ENCODE data around the gene SPPL2B.

SPPL2B gene

GRCh38 chr19:2356036-2356646, 27.7 kb downstream of the SPPL2B start:
- no peak for DNase-seq

DNA sequence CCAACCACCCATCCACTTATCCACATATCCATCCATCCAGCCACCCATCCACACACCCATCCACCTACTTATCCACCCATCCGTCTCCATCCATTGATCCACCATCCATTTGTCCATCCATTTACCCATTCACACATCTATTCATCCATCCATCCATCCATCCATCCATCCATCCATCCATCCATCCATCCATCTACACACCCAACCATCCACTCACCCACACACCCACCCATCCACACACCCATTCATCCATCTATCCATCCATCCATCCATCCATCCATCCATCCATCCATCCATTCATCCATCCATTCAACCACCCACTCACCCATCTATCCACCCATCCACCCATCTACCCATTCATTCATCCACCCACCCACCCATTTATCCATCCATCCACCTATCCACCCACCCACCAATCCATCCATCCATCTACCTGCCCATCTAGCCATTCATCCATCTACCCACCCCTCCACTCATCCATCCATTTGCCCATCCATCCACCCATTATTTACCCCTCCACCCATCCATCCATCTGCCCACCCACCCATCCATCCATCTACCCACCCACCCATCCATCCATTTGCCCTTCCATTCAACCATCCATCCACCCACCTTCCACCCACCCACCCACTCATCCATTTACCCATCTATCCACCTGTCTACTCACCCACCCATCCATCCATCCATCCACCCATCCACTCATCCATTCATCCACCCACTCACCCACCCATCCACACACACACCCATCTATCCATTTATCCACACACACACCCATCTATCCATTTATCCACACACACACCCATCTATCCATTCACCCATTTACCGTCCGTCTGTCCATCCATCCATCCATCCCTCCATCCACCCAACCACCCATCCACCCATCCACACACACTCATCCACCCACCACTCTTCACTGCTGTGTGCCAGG, 29.1 kb downstream of the SPPL2B start:
- DNase-seq = no peak

GRCh38 chr19:2358548-2359173, 30.2 kb downstream of the SPPL2B start:
- no peak for DNase-seq

DNA sequence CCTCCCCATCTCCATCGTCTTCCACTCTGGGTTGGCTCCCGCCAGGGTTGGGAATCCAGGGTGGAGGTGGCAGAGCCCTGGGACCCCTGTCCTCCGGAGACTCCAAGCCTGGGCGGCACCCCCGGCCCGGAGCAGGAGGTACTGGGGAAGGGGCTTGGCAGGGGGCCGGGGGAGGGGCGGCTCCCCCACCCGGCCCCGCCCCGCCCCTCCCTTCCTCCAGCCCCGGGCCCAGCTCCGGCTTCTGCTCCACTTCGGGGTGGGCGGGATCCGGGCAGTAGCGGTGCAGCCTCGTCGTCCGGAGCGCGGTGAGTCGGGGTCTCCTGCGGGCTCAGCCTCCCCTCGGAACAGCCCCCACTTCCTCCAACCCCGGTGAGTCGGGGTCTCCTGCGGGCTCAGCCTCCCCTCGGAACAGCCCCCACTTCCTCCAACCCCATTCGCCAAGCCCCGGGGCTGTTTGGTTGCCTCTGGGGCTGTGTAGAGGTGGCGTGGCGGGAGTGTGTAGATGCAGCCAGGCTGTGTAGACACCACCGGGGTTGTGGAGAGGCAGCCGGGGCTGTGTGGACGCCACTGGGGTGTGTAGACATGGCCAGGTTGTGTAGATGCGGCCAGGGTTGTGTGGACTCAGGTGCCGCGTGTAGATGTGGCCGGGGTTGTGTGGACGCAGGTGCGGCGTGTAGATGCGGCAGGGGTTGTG, 31.7 kb downstream of the SPPL2B start, which contains the start of gene TMPRSS9:
TSS of gene TMPRSS9 (plus strand) at position 274 of the 694 bp plus-strand sequence. CDS start 29,521 bp downstream, outside the sequence.
- no peak for DNase-seq

DNA sequence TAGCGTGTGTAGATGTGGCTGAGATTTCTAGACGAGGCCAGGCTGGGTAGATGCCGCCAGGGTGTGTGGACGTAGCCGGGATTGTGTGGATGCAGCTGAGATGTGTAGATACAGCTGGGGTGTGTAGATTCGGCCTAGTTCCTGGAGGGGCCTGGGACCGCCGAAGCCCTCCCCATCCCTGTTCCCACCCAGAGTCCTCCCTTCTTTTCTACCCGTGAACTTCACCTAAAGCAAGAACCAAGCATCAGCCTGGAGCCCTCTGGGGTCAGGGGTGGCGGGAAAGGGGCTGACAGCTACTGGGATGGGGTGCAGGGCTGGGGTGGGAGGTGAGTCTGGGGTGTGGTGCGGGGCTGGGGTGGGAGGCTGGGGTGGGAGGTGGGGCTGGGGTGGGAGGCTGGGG, 32.3 kb downstream of the SPPL2B start:
- DNase-seq = no peak

DNA sequence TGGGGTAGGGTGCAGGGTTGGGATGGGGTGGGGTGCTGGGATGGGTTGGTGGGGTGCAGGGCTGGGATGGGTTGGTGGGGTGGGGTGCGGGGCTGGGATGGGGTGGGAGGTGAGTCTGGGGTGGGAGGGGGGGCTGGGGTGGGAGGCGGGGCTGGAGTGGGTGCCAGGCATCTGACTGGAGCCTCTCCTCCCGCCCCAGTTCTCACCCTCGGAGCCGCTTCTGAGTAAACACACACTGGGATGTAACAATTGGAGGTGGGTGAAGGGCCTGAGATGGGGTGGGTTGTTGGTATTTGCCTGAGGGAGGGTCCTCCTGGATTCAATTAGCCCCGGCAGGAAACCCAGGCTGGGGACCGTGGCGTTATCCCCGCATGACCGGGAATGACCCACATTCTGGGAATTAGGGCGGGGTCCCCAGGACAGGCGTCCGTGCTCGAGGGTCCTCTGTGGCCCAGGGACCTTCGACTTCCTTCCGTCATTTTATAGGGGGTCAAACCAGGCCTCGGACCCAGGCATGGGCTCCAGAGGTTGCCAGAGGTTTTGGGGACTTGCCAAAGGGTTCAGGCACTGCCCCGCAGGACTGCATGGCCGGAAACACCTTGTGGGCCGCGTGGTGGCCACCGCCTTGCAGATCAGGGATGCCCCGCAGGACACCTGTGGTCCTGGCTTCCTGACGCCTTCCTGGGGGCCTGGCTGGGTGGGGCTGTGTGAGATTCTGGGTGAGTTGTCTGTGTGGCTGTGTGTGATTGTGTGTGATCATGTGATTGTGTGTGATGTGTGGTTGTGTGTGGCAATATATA, 33.0 kb downstream of the SPPL2B start:
- DNase-seq = no peak

DNA sequence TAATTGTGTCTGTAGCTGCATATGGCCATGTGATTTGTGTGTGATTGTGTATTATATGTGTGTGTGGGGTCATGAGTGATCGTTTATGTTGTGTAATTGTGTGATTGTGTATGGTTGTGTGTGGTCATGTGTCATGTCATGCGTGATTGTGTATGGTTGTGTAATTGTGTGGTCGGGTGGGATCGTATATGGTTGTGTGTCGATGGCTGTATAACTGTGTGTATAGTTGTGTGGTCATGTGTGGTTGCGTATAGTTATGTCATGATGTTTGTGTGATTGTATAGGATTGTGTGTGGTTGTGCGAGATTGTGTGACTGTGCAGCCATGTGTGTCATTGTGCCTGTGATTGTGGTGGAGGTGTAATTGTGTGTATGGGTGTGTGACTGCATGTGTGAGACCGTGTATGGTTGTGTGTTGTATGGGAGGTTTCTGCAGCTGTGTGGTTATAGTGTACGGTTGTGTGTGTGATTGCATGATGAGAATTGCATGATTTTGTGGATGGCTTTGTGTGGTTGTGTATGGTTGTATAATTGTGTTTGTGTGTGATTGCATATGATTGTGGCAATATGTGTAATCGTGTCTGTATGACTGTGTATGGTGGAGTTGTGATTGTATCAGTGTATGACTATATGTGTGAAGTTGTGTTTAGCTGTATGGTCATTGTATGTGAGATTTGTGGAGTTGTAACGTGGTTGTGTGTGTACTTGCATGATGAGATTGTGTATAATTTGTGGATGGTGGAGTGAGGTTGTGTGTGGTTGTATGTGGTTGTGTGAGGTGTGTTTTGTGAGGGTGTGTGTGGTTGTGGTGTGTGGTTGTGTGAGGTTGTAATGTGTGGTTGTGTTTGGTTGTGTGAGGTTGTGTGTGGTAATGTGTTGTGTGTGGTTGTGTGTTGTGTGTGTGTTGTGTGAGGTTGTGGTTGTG, 33.8 kb downstream of the SPPL2B start:
- DNase-seq = no peak

- no peak for DNase-seq
These were observed 34.5 kb downstream of the SPPL2B start for GRCh38 chr19:2362970-2363300.

GRCh38 chr19:2363419-2363818, 34.9 kb downstream of the SPPL2B start:
- DNase-seq = no peak

GRCh38 chr19:2365201-2365970, 36.9 kb downstream of the SPPL2B start:
- no peak for DNase-seq

GRCh38 chr19:2371656-2372055, 43.2 kb downstream of the SPPL2B start:
- DNase-seq = no peak

DNA sequence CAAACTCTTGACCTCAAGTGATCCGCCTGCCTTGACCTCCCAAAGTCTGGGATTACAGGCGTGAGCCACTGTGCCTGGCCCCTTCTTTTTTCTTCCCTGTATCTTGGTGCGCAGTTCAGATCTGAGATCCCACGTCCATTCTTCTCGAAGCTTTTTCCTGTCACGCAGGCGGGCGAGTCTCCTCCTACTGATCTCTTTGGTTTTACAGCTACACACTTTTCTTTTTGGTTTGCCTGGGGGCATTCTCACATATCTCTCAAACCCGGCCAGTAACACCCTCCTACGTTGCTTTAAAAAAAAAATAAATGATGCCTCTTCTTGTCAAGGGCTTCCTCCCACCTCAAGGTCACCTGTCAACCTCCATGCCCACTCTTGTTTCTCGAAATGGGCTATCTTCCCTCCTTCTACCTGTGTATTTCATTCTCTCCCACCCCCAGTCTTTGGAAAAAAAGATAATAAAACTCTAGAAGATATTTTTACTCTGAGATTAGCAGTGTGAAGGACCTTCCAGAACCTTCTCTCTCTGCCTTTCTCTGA, 43.7 kb downstream of the SPPL2B start:
- DNase-seq = no peak

DNA sequence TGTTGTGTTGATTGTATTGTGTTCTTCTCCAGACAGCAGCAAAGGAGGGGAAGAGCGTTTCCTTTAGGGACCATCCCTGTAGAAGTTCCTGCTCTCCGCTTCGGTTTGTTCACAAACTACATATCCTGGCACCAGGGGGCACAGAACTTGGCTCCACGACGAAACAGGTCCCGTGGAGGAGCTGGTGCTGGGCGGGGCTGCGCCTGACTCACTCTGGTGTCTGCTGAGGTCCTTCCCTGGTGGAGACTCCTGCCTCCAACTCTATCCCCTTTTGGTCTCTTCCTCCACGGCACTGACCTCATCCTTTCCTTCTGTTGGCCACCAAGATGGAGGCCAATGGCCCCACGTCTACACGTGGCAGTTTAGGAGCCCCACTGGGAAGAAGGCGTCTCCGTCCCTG, 46.3 kb downstream of the SPPL2B start:
- no peak for DNase-seq

DNA sequence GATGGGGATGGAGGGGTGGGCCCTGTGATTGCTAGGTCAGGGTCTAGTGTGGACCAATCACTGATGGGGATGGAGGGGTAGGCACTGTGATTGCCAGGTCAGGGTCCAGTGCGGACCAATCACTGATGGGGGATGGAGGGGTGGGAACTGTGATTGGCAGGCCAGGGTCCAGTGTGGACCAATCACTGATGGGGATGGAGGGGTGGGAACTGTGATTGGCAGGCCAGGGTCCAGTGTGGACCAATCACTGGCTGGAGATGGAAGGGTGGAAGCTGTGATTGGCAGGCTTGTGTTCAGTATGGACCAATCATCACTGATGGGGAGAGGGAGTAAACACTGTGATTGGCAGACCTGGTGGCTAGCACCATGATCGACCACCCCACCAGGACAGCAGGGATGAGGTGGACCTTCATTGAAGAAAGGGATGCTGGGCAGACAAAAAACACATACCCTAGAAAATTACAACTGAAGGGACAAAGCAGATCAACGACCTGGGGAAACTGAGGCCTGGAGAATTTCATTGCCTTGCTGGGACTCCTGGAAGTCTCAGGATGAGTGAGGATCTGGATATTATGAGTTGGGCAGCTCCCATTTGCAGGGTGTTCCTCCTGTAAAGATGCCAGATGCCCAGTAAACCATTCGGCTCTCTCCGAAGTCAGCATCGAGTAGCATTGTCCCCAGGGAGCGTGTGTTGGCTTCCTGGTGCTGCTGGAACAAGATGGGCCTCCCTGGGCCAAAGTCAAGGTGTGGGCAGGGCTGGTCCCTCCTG, 47.1 kb downstream of the SPPL2B start:
- DNase-seq = no peak

GRCh38 chr19:2376784-2377519, 48.5 kb downstream of the SPPL2B start:
- no peak for DNase-seq

GRCh38 chr19:2380567-2380966, 52.1 kb downstream of the SPPL2B start:
- no peak for DNase-seq

DNA sequence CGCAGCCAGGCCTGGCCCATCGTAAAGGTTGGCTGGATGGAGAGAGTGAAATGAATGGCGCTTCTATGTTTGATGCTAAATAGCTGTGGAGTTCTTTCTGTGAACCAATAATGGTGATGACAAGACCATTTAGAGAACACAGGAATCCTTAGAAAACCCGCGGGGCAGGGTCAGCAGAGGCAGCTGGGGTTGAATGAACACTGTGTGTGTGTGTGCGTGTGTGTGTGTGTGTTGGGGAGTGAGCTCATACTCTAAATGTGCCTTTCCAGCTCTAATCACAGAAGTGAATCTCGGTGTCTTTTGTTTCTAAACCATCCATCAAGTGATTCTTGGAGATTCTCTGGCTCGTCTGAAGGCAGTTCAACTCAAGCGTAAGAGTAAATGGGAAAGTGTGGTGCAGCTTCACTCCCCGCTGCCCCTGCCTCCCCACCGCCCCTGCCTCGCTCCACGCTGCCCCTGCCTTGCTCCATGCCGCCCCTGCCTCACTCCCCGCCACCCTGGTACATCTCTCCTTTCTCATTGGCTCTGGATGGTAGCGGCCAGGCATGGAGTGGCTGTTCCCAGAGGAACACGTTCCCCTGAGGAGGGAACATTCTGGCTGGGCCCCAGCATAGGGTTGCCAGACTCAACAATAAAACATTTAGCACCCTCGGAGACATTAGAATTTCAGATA, 52.8 kb downstream of the SPPL2B start:
- DNase-seq = no peak
